Pancreas (tissue), 10 donors: ENCODE data around the gene PLEKHA5. TPM values are rescaled to one million over a fixed set of nuclear protein-coding genes. Genes with fewer than 3 reads are reported as not detected.
A peak's percentile ranks its signal among the peaks of the same experiment; 100 is the strongest.

ENCODE experiments used
- ATAC-seq, 4 donors: fragments of 200-7000 bp; cut with Tn5 transposase; one replicate each; pipeline versions ENCODE4 v1.8.0 to v1.9.1; 2020; ENCODE audit warnings: mild to moderate bottlenecking in 4 of 4, moderate library complexity in 4 of 4
- DNase-seq, 6 donors: peaks; one replicate each; pipeline ENCODE4 v3.0.0-alpha.2; 2020
- FAIRE-seq: peaks from 2 replicates; lab custom pipeline; 2012; peaks lifted over from hg19 to GRCh38; lab: Jason Lieb, UNC
- H3K27ac ChIP-seq, 4 donors: fragments of 200-600 bp; sonication (generic); 1 replicate in 3 of 4; 2 replicates in 1 of 4; pipeline versions ENCODE4 v1.5.0 to v1.8.0; 2020
- H3K27me3 ChIP-seq, 4 donors: fragments of 200-600 bp; one replicate each; pipeline ENCODE4 v1.8.0; 2021
- H3K36me3 ChIP-seq, 3 donors: fragments of 200-600 bp; sonication (generic) in 1 of 3; one replicate each; pipeline versions ENCODE4 v1.5.0 to v1.8.0; 2020 to 2021
- H3K4me1 ChIP-seq, 3 donors: fragments of 200-600 bp; one replicate each; pipeline ENCODE4 v1.8.0; 2021
- H3K4me3 ChIP-seq, 4 donors: fragments of 200-600 bp; sonication (generic) in 2 of 4; one replicate each; pipeline versions ENCODE4 v1.5.0 to v1.8.0; 2020 to 2021
- H3K9me3 ChIP-seq, 4 donors: fragments of 200-600 bp; one replicate each; pipeline ENCODE4 v1.8.0; 2021
- WGBS, 2 donors: extraction: QIAGEN DNeasy Blood & Tissue Kit; methylation state at CpG; one replicate each; pipeline ENCODE4 v1.1.7; 2013; 5-methylcytosine and 5-hydroxymethylcytosine counted together
- intact Hi-C, 3 donors: fragments of 100-400 bp; cut with DNase I; formaldehyde crosslinking; loops; one replicate each; pipeline versions ENCODE4 v1.11.1 to v1.14.2; 2022
- polyA plus RNA-seq, 2 donors: library from polyadenylated mRNA; stranded (reverse); fragments of 200-250 nt; gene quantifications; one replicate each; pipeline ENCODE4 v1.2.3, GENCODE V29; 2013
- total RNA-seq, 6 donors: library from RNA; stranded (reverse); fragmentation: NEBNext Ultra II Directional in 4 of 6; extraction: Animal tissue kit (Norgen Biotek cat#: 25700) in 4 of 6; gene quantifications; one replicate each; pipeline versions ENCODE4 v1.2.1 to v1.2.4, GENCODE V29; 2021 to 2023
- TF ChIP-seq, protein P1 (sequence below), 4 donors: fragments of 200-600 bp; sonication (generic) in 3 of 4; IDR thresholded peaks; one replicate each; pipeline versions ENCODE4 v1.5.0 to v1.8.0; 2021; ENCODE audit warnings: antibody characterized with exemption in 4 of 4
- donor health status: healthy with polysubstance abuse.
- donor health status: DM: no; HTN: no; CAD: no; lungs with moderate emphysema.
- donor health status: DM: no; HTN: no; CAD: no.
- donor health status: control.
- donor health status: control.
- donor health status: Bipolar disorder and iron deficiency.
- donor health status: DM: yes; HTN: yes; CAD: no.
- donor health status: DM: no; HTN: no; CAD: no.
- donor health status: DM: no; HTN: no; CAD: no.
- donor health status: DM: yes; HTN: yes; CAD: no.

PLEKHA5 gene, protein sequence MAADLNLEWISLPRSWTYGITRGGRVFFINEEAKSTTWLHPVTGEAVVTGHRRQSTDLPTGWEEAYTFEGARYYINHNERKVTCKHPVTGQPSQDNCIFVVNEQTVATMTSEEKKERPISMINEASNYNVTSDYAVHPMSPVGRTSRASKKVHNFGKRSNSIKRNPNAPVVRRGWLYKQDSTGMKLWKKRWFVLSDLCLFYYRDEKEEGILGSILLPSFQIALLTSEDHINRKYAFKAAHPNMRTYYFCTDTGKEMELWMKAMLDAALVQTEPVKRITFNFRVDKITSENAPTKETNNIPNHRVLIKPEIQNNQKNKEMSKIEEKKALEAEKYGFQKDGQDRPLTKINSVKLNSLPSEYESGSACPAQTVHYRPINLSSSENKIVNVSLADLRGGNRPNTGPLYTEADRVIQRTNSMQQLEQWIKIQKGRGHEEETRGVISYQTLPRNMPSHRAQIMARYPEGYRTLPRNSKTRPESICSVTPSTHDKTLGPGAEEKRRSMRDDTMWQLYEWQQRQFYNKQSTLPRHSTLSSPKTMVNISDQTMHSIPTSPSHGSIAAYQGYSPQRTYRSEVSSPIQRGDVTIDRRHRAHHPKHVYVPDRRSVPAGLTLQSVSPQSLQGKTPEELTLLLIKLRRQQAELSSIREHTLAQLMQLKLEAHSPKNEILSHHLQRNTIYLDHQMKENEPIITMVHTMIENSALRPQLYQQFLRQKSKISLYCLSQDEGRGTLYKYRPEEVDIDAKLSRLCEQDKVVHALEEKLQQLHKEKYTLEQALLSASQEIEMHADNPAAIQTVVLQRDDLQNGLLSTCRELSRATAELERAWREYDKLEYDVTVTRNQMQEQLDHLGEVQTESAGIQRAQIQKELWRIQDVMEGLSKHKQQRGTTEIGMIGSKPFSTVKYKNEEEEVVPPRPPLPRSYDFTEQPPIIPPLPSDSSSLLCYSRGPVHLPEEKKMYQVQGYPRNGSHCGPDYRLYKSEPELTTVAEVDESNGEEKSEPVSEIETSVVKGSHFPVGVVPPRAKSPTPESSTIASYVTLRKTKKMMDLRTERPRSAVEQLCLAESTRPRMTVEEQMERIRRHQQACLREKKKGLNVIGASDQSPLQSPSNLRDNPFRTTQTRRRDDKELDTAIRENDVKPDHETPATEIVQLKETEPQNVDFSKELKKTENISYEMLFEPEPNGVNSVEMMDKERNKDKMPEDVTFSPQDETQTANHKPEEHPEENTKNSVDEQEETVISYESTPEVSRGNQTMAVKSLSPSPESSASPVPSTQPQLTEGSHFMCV
- 10 to 100 TPM; 16.7 to 26.4 (median 18.2) TPM for total RNA-seq
- polyA plus RNA-seq = 10 to 100 TPM; 10.3 to 14.7 TPM

GRCh38 chr12:19129486-19130223, at the start of gene PLEKHA5:
PLEKHA5 (plus strand) TSS chr12:19129733; CDS start chr12:19129800, 67 bp downstream.
- 1% methylated on average over 69 to 103 of the region's 103 CpGs for WGBS, 2 donors
- peak within 1 kb of the TSS; percentile 82 to 97 (median 92) for H3K27ac ChIP-seq
- peak within 1 kb of the TSS; percentile 82 to 93 (median 86) for H3K4me3 ChIP-seq
- H3K27me3 ChIP-seq = no peaks in the 10 kb centered on the region
- DNase-seq = peak; percentile 76 to 92 (median 82)
- peak; percentile 80 to 88 (median 85) for ATAC-seq
- FAIRE-seq = no peak
- H3K4me1 ChIP-seq = peaks cover 0 to 18% (median 11%) of the 10 kb centered on the region in 3 donors
- no peaks in the 10 kb centered on the region for H3K9me3 ChIP-seq
- H3K36me3 ChIP-seq = no peaks in the 10 kb centered on the region
- intact Hi-C loops = no loop called here
- TF ChIP-seq, protein P1, sequence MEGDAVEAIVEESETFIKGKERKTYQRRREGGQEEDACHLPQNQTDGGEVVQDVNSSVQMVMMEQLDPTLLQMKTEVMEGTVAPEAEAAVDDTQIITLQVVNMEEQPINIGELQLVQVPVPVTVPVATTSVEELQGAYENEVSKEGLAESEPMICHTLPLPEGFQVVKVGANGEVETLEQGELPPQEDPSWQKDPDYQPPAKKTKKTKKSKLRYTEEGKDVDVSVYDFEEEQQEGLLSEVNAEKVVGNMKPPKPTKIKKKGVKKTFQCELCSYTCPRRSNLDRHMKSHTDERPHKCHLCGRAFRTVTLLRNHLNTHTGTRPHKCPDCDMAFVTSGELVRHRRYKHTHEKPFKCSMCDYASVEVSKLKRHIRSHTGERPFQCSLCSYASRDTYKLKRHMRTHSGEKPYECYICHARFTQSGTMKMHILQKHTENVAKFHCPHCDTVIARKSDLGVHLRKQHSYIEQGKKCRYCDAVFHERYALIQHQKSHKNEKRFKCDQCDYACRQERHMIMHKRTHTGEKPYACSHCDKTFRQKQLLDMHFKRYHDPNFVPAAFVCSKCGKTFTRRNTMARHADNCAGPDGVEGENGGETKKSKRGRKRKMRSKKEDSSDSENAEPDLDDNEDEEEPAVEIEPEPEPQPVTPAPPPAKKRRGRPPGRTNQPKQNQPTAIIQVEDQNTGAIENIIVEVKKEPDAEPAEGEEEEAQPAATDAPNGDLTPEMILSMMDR (IDR thresholded peaks at IDR 0.05) = no peak

DNA sequence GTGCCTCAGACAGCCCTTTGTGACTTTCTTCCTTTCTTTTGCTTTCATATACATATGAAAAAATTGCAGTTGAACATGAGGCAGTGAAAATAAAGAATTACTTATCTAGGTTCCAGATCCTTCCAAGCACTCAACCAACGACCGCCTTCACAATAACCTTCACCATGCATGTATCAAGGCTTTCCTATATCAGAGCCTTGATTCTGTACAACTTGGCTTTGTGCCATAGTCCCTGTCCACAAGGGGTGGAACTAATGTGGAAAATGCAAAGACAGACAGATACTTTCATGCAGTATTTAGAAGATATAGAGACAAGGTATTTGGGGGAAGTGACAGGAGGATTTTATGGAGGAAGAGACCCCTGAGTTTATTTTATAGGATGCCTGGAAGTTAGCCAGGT, 48.6 kb upstream of the PLEKHA5 start:
- 56 to 63% methylated on average over 2 of the region's 2 CpGs for WGBS, 2 donors
- TF ChIP-seq, protein P1 (IDR thresholded peaks at IDR 0.05) = no peak

GRCh38 chr12:19082365-19082911, 47.1 kb upstream of the PLEKHA5 start:
- ATAC-seq (no peak), DNase-seq (no peak), FAIRE-seq (no peak)
- intact Hi-C loops = no loop called here
- Histone ChIP-seq H3K4me1 (no peaks in the 10 kb centered on the region), H3K27ac (no peak overlapping the region), H3K27me3 (no peaks in the 10 kb centered on the region), H3K9me3 (no peaks in the 10 kb centered on the region), H3K36me3 (no peaks in the 10 kb centered on the region), H3K4me3 (no peak overlapping the region)
- WGBS, 2 donors = 92% methylated on average over 7 of the region's 7 CpGs
- TF ChIP-seq, protein P1 (IDR thresholded peaks at IDR 0.05) = no peak

More for the DNA sequence above, 48.6 kb upstream of the PLEKHA5 start:
- Histone ChIP-seq H3K9me3 (no peaks in the 10 kb centered on the region), H3K27me3 (no peaks in the 10 kb centered on the region), H3K4me1 (no peaks in the 10 kb centered on the region), H3K4me3 (no peak overlapping the region), H3K36me3 (no peaks in the 10 kb centered on the region), H3K27ac (no peak overlapping the region)
- FAIRE-seq (no peak), DNase-seq (no peak), ATAC-seq (no peak)
- intact Hi-C loops = no loop called here

- TF ChIP-seq, protein P1 (IDR thresholded peaks at IDR 0.05) = no peak
- H3K4me1 ChIP-seq = no peaks in the 10 kb centered on the region
- no peak for FAIRE-seq
- no peak for DNase-seq
- ATAC-seq = no peak
- H3K36me3 ChIP-seq = no peaks in the 10 kb centered on the region
- no peak overlapping the region for H3K27ac ChIP-seq
- WGBS, 2 donors = 85 to 94% methylated on average over 4 of the region's 4 CpGs
- H3K9me3 ChIP-seq = no peaks in the 10 kb centered on the region
- no peak overlapping the region for H3K4me3 ChIP-seq
- intact Hi-C loops = no loop called here
- no peaks in the 10 kb centered on the region for H3K27me3 ChIP-seq
These were observed 45.0 kb upstream of the PLEKHA5 start for GRCh38 chr12:19084547-19084946.
